LNCaP clone FGC (cell line): ENCODE results near the gene GIMAP8.

ENCODE experiments used
- DNase-seq: peaks from one replicate; pipeline ENCODE4 v3.0.0-alpha.2; 2011; ENCODE audit warnings: low read depth
- H3K4me3 ChIP-seq: 2 replicates; pipeline ENCODE4 v1.5.1; 2011; ENCODE audit warnings: mild to moderate bottlenecking, low read depth, low read length, control low read depth
- TF ChIP-seq, protein P1 (sequence below): IDR thresholded peaks from 2 replicates; pipeline ENCODE4 v1.5.1; 2012; ENCODE audit warnings: mild to moderate bottlenecking; ENCODE audit not compliant: control insufficient read depth, insufficient read depth; ENCODE audit errors: extremely low read depth

Gene GIMAP8

DNA sequence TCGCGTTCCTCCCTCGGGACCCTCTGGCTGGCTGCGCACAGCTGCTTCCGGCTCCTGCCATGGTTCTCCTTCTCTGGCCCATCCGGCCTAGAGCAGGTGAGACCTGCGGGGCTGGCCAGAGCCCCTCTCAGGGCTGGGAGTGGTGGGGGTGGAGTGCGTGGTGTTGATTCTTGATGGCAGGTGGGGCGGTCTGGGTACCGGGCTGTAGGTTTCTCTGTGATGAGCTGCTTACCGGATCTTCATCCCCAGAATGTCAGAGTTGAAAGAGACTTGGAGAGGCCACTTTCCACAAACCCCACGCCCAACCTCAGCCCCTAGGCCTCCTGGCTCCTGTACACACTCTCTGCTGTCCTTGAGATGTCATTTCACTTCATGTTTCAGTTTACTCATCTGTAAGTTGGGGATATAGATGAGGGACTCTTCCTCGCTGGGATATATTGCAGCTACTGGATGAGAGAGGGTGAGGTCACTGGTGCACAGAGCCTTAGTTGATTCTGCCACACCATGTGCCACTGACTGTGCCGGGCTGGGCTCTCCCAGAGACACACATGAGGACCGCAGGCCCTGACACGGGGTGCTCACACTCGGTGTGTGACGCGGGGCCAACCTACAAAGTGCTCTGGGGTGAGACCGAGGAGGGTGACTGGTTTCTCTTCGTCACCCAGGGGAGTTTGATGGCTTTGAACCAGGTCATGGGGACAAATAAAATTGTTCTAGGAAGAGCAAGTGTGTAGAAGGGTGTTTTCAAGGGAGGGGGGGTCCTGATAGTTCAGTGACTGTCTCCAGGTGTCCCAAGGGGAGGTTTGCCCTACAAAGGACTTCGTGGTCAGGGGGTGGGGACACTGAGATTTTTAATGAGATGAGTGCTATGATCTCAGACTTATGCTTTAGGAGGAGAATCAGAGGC lies 41.8 kb upstream of the GIMAP8 start:
- TF ChIP-seq, protein P1, sequence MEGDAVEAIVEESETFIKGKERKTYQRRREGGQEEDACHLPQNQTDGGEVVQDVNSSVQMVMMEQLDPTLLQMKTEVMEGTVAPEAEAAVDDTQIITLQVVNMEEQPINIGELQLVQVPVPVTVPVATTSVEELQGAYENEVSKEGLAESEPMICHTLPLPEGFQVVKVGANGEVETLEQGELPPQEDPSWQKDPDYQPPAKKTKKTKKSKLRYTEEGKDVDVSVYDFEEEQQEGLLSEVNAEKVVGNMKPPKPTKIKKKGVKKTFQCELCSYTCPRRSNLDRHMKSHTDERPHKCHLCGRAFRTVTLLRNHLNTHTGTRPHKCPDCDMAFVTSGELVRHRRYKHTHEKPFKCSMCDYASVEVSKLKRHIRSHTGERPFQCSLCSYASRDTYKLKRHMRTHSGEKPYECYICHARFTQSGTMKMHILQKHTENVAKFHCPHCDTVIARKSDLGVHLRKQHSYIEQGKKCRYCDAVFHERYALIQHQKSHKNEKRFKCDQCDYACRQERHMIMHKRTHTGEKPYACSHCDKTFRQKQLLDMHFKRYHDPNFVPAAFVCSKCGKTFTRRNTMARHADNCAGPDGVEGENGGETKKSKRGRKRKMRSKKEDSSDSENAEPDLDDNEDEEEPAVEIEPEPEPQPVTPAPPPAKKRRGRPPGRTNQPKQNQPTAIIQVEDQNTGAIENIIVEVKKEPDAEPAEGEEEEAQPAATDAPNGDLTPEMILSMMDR, result no peak
- no peak overlapping the region for H3K4me3 ChIP-seq
- DNase-seq, result no peak

DNA sequence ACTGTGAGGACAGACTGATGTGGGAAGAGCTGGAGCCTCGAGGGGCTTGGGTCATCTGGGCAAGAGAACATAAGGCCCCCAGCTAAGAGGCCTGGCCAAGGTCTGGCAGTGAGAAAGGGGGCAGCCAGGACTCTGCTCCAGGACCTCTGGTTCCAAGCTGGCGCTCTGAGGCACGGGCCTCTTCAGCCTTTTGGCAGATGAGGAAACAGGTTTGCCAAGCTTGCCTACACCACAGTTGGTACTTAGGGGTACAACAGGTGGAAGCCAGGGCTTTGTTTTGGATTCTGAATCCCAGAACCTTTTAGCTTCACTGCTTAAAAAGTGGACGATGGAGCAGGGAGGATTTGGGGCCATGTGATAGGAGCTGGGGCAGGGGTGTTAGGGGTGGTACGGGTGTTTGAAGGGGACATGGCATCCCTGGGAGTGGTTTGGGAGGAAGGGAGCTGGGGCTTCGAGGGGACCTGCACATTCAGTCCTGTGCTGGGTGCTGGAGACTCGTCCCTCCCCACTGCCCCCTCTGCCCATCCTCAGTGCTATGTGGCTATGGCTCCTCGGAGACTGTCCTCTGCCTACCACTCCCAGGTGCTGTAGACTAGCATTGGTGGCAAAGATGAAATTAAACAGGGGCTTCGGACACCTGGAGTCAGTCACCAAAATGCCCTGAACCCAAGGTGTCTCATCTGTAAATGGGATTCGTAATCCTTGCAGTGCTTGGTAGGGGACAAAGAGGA lies 41.0 kb upstream of the GIMAP8 start:
- TF ChIP-seq, protein P1, result no peak
- no peak for DNase-seq
- no peak overlapping the region for H3K4me3 ChIP-seq

DNA sequence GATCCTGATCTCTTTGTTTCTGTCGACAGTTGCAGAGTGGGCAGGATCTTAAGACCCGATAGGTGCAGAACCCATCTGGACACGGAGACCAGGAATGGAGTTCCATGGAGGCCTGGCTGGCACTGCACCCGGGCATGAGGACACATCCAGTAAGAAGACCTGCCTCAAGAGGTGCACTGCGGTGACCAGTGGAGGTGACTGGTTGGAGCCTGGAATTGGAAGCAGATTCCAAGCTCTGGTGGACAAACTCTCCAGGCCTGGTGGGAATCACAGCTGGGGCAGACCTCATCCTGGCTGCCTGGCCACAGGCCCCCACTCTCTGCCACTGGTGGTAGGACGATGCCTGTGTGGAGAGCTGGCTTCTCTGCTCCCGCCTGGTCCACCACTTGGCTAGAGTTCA lies 40.3 kb upstream of the GIMAP8 start:
- no peak overlapping the region for H3K4me3 ChIP-seq
- no peak for DNase-seq
- TF ChIP-seq, protein P1, result no peak

DNA sequence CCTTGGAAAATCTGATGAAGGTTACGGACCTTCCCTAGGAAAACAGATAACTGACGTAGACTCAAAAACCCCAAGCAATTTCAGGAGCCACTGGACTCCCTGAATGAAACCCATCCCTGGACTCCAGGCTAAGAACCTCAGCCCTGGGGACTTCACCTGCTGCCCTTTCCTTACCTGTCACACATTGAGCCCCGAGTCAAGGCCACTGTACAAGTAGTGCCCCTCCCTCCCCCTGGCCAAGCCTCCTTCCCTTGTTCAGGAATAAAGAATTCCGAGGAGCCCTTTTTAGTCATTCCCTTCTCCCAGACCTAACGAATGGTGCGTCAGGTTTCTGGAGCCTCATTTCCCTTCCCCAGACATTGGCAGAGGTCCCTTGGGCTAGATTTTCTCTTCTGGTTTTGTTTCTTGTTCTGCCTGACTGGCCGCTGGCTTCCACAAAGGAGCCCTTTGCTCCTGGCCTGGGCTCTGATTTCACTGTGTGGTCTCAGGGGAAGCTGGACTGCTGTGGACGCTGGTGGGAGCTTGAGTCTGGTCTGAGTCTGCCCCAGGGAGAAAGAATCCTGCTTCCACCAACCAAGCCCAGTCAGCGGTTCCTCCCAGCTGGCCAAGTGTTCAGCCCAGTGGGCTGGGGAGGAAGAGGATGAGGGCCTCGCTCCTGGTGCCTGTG lies 39.6 kb upstream of the GIMAP8 start:
- TF ChIP-seq, protein P1, result no peak
- DNase-seq, result no peak
- no peak overlapping the region for H3K4me3 ChIP-seq

DNA sequence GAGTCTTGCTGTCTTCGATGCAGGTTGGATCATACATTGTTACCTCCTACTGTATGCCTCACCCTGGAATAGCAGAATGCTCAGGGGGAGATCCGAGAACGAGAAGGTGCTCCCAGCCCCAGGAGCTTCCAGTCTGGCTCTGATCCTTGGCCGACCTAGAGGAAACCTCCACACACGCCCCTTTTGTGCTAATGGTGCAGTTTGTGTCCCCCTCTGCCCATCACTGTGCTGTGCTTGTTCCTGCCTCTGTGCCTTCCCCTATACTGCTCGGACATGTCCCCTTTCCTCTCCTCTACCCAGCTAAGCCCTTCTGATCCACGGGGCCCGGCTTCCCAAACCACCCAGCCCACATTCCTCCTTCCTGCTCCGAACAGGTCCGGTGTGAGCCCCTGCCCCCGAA lies 38.8 kb upstream of the GIMAP8 start:
- TF ChIP-seq, protein P1, result no peak
- no peak overlapping the region for H3K4me3 ChIP-seq
- DNase-seq, result no peak

DNA sequence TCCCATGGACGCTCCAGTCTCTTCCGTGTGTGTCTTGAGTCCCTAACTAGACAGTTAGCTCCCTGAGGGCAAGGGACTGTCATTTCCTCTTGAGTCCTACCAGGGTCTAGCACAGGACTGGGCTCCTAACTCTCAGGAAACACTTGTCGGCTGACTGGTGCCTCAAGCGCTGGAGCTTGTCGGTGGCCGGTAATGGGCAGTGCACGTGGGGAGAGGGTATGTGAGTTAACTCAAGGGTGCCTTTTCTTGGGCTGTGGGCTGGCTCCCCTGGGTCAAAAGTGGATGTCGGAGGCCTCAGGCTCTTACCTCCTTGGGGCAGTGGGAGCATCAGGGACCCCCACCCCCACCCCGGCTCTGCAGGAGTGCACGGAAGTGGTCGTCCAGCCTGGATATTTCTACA lies 38.4 kb upstream of the GIMAP8 start:
- DNase-seq, result no peak
- H3K4me3 ChIP-seq, result no peak overlapping the region
- TF ChIP-seq, protein P1, result no peak
